Prostate gland (tissue), 2 donors: ENCODE measurements around the gene SCYGR7. TPM values are rescaled to one million over a fixed set of nuclear protein-coding genes. Genes with fewer than 3 reads are reported as not detected.
"Not testable (repeated sequence)": the region's sequence is repeated elsewhere in the genome, so short reads cannot be mapped to it uniquely, and the experiment has no call there.

ENCODE experiments used
- DNase-seq: peaks from one replicate; pipeline ENCODE4 v3.0.0-alpha.2; 2019; ENCODE audit warnings: low spot score
- H3K27ac ChIP-seq, 2 donors: fragments of 200-600 bp; sonication (generic); 2 replicates each; pipeline ENCODE4 v1.5.1; 2017 to 2019
- H3K27me3 ChIP-seq: fragments of 200-600 bp; sonication (generic); replicated peaks from 2 replicates; pipeline ENCODE4 v1.5.1; 2019; ENCODE audit not compliant: insufficient read depth
- H3K36me3 ChIP-seq, 2 donors: fragments of 200-600 bp; sonication (generic); 1 replicate in 1 of 2; 2 replicates in 1 of 2; pipeline versions ENCODE4 v1.5.1 to v1.8.1; 2017 to 2019
- H3K4me1 ChIP-seq: fragments of 200-600 bp; sonication (generic); replicated peaks from 2 replicates; pipeline ENCODE4 v1.5.1; 2019
- H3K4me3 ChIP-seq, 2 donors: fragments of 200-600 bp; sonication (generic); 2 replicates each; pipeline ENCODE4 v1.5.1; 2017 to 2019
- H3K9me3 ChIP-seq: fragments of 200-600 bp; sonication (generic); 2 replicates; pipeline ENCODE4 v1.5.1; 2017
- CTCF ChIP-seq, 4 experiments: fragments of 200-600 bp in 2 of 4; fragments of 450-650 bp in 2 of 4; sonication (generic) in 2 of 4; IDR thresholded peaks; 1 replicate in 3 of 4; 2 replicates in 1 of 4; pipeline ENCODE4 v1.5.1; 2016 to 2019; ENCODE audit warnings: antibody characterized with exemption in 4 of 4, mild to moderate bottlenecking in 2 of 4, moderate library complexity in 2 of 4
- POLR2A ChIP-seq: fragments of 450-650 bp; IDR thresholded peaks from one replicate; pipeline ENCODE4 v1.6.1; 2016; ENCODE audit warnings: antibody characterized with exemption, mild to moderate bottlenecking
- POLR2AphosphoS5 ChIP-seq: sonication (generic); formaldehyde crosslinking; IDR thresholded peaks from one replicate; pipeline ENCODE4 v1.6.1; 2017; ENCODE audit warnings: antibody characterized with exemption
- WGBS: methylation state at CpG from one replicate; pipeline ENCODE4 v1.1.5; 2018; 5-methylcytosine and 5-hydroxymethylcytosine counted together
- intact Hi-C: fragments of 100-400 bp; cut with DNase I; formaldehyde crosslinking; loops from one replicate; pipeline ENCODE4 v1.14.2; 2022
- total RNA-seq, 2 donors: library from RNA; depleted of rRNA; stranded (reverse); fragments of >200 nt; gene quantifications; one replicate each; pipeline ENCODE4 v1.1.0, GENCODE V29; 2016

SCYGR7 gene
- total RNA-seq, 2 donors from 2014 or later, result not detected

GRCh38 chr2:227713291-227713690 is 14.8 kb upstream of the SCYGR7 start:
- DNase-seq, result no peak
- intact Hi-C loops, result no loop called here
- no peak for TF ChIP-seq POLR2A
- no peak for TF ChIP-seq POLR2AphosphoS5
- no peak for TF ChIP-seq CTCF (IDR thresholded peaks at IDR 0.05)
- WGBS, result 100% methylated on average over 1 of the region's 1 CpG
- Histone ChIP-seq H3K36me3 (no peaks in the 10 kb centered on the region), H3K9me3 (no peaks in the 10 kb centered on the region), H3K4me1 (no peaks in the 10 kb centered on the region), H3K27me3 (no peaks in the 10 kb centered on the region), H3K4me3 (no peak overlapping the region), H3K27ac (no peak overlapping the region)

GRCh38 chr2:227716501-227716900 is 11.6 kb upstream of the SCYGR7 start:
- intact Hi-C loops, result no loop called here
- 100% methylated on average over 2 of the region's 2 CpGs for WGBS
- Histone ChIP-seq H3K9me3 (no peaks in the 10 kb centered on the region), H3K36me3 (no peaks in the 10 kb centered on the region), H3K4me1 (no peaks in the 10 kb centered on the region), H3K27me3 (no peaks in the 10 kb centered on the region), H3K27ac (no peak overlapping the region), H3K4me3 (no peak overlapping the region)
- DNase-seq, result no peak
- no peak for TF ChIP-seq POLR2A
- TF ChIP-seq CTCF (IDR thresholded peaks at IDR 0.05), result no peak
- no peak for TF ChIP-seq POLR2AphosphoS5

GRCh38 chr2:227717687-227718567 is 10.2 kb upstream of the SCYGR7 start, which contains the start of gene SLC19A3:
Gene SLC19A3 (minus strand): TSS chr2:227718028. CDS start chr2:227702318, 15,710 bp downstream.
- peak; percentile 58 for DNase-seq
- no peak for TF ChIP-seq CTCF (IDR thresholded peaks at IDR 0.05)
- Histone ChIP-seq H3K36me3 (no peaks in the 10 kb centered on the region), H3K27ac (no peak within 1 kb of the TSS), H3K4me1 (no peaks in the 10 kb centered on the region), H3K9me3 (no peaks in the 10 kb centered on the region), H3K4me3 (peak within 1 kb of the TSS; percentile 7 to 28), H3K27me3 (no peaks in the 10 kb centered on the region)
- WGBS, result 4% methylated on average over 35 of the region's 35 CpGs
- intact Hi-C loops, result no loop called here

GRCh38 chr2:227719641-227720040 is 8.5 kb upstream of the SCYGR7 start:
- Histone ChIP-seq H3K36me3 (no peaks in the 10 kb centered on the region), H3K27me3 (no peaks in the 10 kb centered on the region), H3K9me3 (no peaks in the 10 kb centered on the region), H3K4me3 (no peak overlapping the region), H3K4me1 (no peaks in the 10 kb centered on the region), H3K27ac (no peak overlapping the region)
- TF ChIP-seq POLR2AphosphoS5 (no peak), POLR2A (no peak), CTCF (IDR thresholded peaks at IDR 0.05) (no peak)
- 94% methylated on average over 4 of the region's 4 CpGs for WGBS
- DNase-seq, result no peak
- intact Hi-C loops, result no loop called here

GRCh38 chr2:227720680-227721079 is 7.5 kb upstream of the SCYGR7 start:
- no peak overlapping the region for H3K27ac ChIP-seq

GRCh38 chr2:227722821-227723220 is 5.3 kb upstream of the SCYGR7 start:
- H3K27ac ChIP-seq, DNase-seq, intact Hi-C loops, H3K9me3 ChIP-seq, H3K27me3 ChIP-seq, H3K36me3 ChIP-seq, H3K4me3 ChIP-seq, H3K4me1 ChIP-seq: not testable (repeated sequence)
- 45% methylated on average over 7 of the region's 7 CpGs for WGBS

More at GRCh38 chr2:227720680-227721079, 7.5 kb upstream of the SCYGR7 start:
- no peak for TF ChIP-seq POLR2AphosphoS5
- no peak for TF ChIP-seq POLR2A
- TF ChIP-seq CTCF (IDR thresholded peaks at IDR 0.05), result no peak
- H3K27me3 ChIP-seq, result no peaks in the 10 kb centered on the region
- 91% methylated on average over 4 of the region's 4 CpGs for WGBS
- no peak overlapping the region for H3K4me3 ChIP-seq
- intact Hi-C loops, result no loop called here
- H3K36me3 ChIP-seq, result no peaks in the 10 kb centered on the region
- no peak for DNase-seq
- H3K4me1 ChIP-seq, result no peaks in the 10 kb centered on the region
- no peaks in the 10 kb centered on the region for H3K9me3 ChIP-seq
